Measurements from ENCODE around the gene SLC4A2.
"Not testable (repeated sequence)": the region's sequence is repeated elsewhere in the genome, so short reads cannot be mapped to it uniquely, and the experiment has no call there.

SLC4A2 gene

GRCh38 chr7:151043449-151043848, 15.9 kb upstream of the SLC4A2 start:
- not testable (repeated sequence) for DNase-seq (ENCODE audit: low read depth in 1 of 2, low spot score in 1 of 2)

DNA sequence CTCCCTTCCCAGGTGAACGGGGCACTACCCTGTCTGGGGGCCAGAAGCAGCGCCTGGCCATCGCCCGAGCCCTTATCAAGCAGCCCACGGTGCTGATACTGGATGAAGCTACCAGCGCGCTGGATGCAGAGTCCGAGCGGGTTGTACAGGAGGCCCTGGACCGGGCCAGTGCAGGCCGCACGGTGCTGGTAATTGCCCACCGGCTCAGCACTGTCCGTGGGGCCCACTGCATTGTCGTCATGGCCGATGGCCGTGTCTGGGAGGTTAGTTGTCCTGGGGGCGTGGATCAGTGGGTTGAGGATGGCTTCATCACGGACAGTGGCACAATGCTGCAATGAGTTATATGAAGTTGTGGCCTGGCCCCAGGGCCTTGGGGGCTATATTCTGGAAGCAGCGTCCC, 15.4 kb upstream of the SLC4A2 start:
- DNase-seq (ENCODE audit: low read depth in 1 of 2, low spot score in 1 of 2), result no peak

DNA sequence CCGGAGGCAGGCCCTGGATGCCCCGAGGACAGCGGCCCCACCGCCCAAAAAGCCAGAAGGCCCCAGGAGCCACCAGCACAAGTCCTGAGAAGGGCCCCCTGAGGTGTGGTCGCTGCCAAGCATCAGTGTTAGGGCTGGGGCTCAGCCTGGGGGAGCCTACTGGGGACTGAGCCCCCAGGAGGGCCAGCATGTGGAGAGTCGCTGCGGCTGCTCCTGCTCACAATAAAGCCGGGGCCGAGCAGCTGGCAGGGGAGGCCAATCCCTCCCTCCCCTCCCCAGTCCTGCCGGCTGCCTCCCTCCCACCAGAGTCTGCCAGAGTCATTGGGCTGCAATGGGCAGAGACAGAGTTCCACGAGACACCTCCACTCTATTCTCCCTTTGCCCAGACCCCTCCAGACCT, 14.1 kb upstream of the SLC4A2 start:
- DNase-seq (ENCODE audit: low read depth in 1 of 2, low spot score in 1 of 2), result no peak

- DNase-seq (ENCODE audit: low read depth in 1 of 2, low spot score in 1 of 2), result no peak
Observed at GRCh38 chr7:151045967-151046366, 13.4 kb upstream of the SLC4A2 start.

DNA sequence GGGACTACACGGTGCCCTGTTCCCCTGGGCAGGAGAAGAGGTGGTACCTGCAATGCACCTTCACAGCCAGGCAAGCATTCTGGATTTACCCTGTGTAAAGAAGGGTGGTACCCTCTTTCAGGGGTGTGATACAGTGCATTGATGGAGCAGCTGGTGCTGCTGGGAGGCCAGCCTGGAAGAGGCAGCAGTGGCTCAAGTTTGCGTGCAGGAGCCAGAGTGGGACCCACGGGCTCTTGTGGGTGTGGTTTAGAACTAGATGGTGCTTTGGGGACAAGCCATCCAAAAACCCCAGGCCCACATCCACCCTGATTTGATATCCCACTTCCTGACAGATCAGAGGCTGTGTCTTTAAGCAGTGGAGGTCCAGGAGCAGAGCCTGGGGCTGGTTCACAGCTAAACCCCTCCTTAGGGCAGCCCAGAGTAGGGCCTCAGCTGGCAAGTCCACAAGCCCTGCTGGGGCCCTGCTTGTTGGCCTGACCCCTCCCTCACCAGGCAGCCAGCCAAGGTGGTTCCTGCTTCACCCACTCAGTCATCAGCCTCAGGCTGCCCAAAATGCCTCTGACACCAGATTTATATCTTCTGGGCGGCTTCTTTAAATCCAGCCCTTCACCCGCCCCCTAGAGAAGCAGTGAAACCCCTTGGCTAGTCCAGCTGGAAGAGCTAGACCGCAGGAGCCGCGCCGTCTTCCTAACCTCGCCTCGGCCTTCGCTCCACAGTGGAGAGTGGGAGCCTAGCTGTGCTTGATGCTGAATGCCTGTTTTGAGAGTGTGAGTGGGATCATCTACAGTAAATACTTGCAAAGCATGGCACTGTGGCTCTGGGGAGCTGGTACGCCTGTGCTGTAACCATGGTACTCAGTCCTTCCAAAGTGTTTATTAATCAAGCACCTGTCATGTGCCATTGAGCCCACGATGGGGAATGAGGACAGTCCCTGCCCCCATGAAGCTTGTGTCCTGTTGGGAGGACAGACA, 12.5 kb upstream of the SLC4A2 start:
- DNase-seq (ENCODE audit: low read depth in 1 of 2, low spot score in 1 of 2), result no peak

- no peak for DNase-seq (ENCODE audit: low read depth in 1 of 2, low spot score in 1 of 2)
Observed at GRCh38 chr7:151047976-151048815, 11.2 kb upstream of the SLC4A2 start, which contains the start of gene ASIC3. Gene ASIC3, plus strand, starts transcription at chr7:151048531. Its CDS starts 355 bp downstream, at chr7:151048886.

GRCh38 chr7:151048911-151049463, 10.4 kb upstream of the SLC4A2 start:
- no peak for DNase-seq (ENCODE audit: low read depth in 1 of 2, low spot score in 1 of 2)

DNA sequence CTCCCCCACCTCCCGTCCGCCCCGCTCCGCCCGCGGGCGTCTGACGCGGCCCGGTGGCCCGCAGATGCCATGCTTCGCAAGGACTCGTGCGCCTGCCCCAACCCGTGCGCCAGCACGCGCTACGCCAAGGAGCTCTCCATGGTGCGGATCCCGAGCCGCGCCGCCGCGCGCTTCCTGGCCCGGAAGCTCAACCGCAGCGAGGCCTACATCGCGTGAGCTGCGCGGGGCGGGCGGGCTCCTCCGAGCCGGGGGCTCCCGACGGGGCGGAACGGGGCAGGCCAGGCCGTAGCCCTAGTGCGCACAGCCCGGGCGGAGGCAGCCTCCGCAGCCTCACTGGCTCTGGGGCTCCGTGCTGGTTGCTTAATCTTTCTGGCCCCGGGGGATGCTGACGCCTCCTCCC, 8.3 kb upstream of the SLC4A2 start:
- peak in 1 of 2 donors; percentile 36 for DNase-seq (ENCODE audit: low read depth in 1 of 2, low spot score in 1 of 2)

GRCh38 chr7:151053096-151053495, 6.3 kb upstream of the SLC4A2 start:
- no peak for DNase-seq (ENCODE audit: low read depth in 1 of 2, low spot score in 1 of 2)

GRCh38 chr7:151053751-151054150, 5.6 kb upstream of the SLC4A2 start:
- DNase-seq (ENCODE audit: low read depth in 1 of 2, low spot score in 1 of 2), result no peak

GRCh38 chr7:151056283-151056665, 3.1 kb upstream of the SLC4A2 start:
- no peak for DNase-seq (ENCODE audit: low read depth in 1 of 2, low spot score in 1 of 2)

GRCh38 chr7:151056666-151057505, 2.5 kb upstream of the SLC4A2 start:
- DNase-seq (ENCODE audit: low read depth in 1 of 2, low spot score in 1 of 2), result no peak

DNA sequence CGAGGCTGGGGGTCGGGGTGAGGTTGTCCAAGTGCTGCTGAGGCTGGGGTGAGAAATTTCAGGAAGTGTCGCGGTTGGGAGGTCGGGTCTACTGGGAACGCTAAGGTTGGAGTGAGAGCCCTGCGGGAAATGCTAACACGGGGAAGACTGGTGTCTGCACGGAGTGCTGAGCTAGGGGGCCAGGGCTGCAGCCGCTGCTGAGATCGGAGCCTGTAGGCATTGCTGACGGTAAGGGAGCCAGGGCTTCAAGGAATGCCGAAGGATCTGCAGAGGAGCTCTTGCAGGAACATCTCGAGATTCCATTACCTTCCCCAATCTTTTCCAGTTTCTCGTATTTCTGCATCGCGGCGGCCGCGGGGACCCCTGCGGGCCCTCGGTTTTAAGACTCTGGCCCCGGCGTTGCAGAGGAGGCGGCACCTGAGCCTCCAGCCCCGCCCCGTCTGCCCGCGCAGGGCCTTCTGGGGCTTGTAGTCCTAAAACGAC, 1.8 kb upstream of the SLC4A2 start, which contains the start of gene CDK5:
TSS of gene CDK5 (minus strand) at position 392 of the 483 bp plus-strand sequence. CDS start at position 343, 49 bp downstream.
- DNase-seq (ENCODE audit: low read depth in 1 of 2, low spot score in 1 of 2), result no peak

DNA sequence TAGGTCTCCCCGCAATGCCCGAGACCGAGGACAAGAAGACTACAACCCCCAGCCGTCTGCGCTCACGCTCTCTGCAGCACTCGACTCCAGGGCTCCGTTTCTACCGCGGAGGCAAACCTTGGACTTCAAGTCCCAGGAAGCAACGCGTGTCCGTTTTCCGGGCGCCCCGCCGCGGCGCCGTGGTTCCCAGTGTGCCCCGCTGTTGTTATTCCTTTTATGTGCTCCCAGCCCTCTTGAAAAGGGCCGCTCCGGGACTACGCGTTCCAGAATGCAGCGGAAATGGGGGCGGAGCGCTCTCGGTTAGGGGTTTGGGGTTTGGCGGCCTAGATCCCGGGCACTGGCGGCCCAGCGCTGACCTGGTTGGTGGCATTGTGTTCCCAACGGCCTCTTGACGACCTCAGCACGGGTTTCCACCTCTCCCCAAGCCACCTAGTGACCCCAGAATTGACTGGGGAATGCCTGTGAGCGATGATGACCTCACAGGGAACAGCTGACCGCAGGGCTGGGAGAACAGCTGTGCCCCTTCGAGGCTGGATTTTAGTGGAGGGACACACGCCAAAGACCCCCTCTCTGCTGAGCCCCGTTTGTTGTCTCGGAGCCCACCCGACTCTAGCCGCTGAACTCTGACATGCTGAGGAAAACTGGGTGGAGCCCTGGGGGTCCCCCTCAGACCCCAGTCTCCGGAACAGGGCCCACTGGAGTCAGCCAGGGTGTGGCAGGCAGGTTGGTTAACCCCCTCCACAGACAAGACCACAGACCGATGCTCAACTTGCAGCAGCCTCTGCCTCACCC, 1.2 kb upstream of the SLC4A2 start:
- peak; percentile 93 to 94 for DNase-seq (ENCODE audit: low read depth in 1 of 2, low spot score in 1 of 2)

- DNase-seq (ENCODE audit: low read depth in 1 of 2, low spot score in 1 of 2), result no peak
Observed at GRCh38 chr7:151058781-151059366, 515 bp upstream of the SLC4A2 start.

- no peak for DNase-seq (ENCODE audit: low read depth in 1 of 2, low spot score in 1 of 2)
Observed at GRCh38 chr7:151060113-151060415, 675 bp downstream of the SLC4A2 start.

GRCh38 chr7:151060416-151061212, 1.2 kb downstream of the SLC4A2 start:
- DNase-seq (ENCODE audit: low read depth in 1 of 2, low spot score in 1 of 2), result no peak

All from activated T-helper 1 cell treated with anti-CD3 and anti-CD28 coated beads, Interleukin-2, amount 50 U/mL, for 16 hours (primary cell).